Breast epithelium (tissue), 4 donors: ENCODE measurements around the gene VAV3. TPM values are rescaled to one million over a fixed set of nuclear protein-coding genes. Genes with fewer than 3 reads are reported as not detected.

Source experiments
- DNase-seq, 2 donors: peaks; one replicate each; pipeline ENCODE4 v3.0.0-alpha.2; 2019; ENCODE audit warnings: low spot score in 2 of 2
- H3K27ac ChIP-seq, 2 donors: fragments of 200-600 bp; sonication (generic) in 1 of 2; one replicate each; pipeline ENCODE4 v1.5.1; 2016 to 2019; ENCODE audit warnings: mild to moderate bottlenecking in 1 of 2
- H3K27me3 ChIP-seq, 2 donors: fragments of 200-600 bp; sonication (generic) in 1 of 2; one replicate each; pipeline versions ENCODE4 v1.5.1 to v1.6.0; 2017 to 2019; ENCODE audit warnings: control low read depth in 1 of 2, mild to moderate bottlenecking in 1 of 2
- H3K36me3 ChIP-seq: fragments of 200-600 bp; one replicate; pipeline ENCODE4 v1.5.1; 2019
- H3K4me1 ChIP-seq, 2 donors: fragments of 200-600 bp; sonication (generic); one replicate each; pipeline ENCODE4 v1.5.1; 2016 to 2019; ENCODE audit warnings: control low read depth in 1 of 2
- H3K4me3 ChIP-seq, 3 donors: fragments of 200-600 bp; sonication (generic); 1 replicate in 2 of 3; 2 replicates in 1 of 3; pipeline ENCODE4 v1.5.1; 2016 to 2019; ENCODE audit warnings: mild to moderate bottlenecking in 3 of 3, moderate library complexity in 2 of 3
- H3K9me3 ChIP-seq, 2 donors: fragments of 200-600 bp; sonication (generic) in 1 of 2; one replicate each; pipeline ENCODE4 v1.5.1; 2016 to 2019; ENCODE audit warnings: control low read depth in 1 of 2
- CTCF ChIP-seq, 3 donors: fragments of 450-650 bp; IDR thresholded peaks; one replicate each; pipeline ENCODE4 v1.5.1; 2016 to 2017; ENCODE audit warnings: antibody characterized with exemption in 3 of 3, mild to moderate bottlenecking in 3 of 3, moderate library complexity in 3 of 3
- POLR2A ChIP-seq: fragments of 450-650 bp; IDR thresholded peaks from one replicate; pipeline ENCODE4 v1.6.1; 2016; ENCODE audit warnings: antibody characterized with exemption, mild to moderate bottlenecking, moderate library complexity
- POLR2AphosphoS5 ChIP-seq, 3 donors: sonication (generic); formaldehyde crosslinking; IDR thresholded peaks; one replicate each; pipeline ENCODE4 v1.6.1; 2017; ENCODE audit warnings: antibody characterized with exemption in 3 of 3
- intact Hi-C: fragments of 100-400 bp; cut with DNase I; formaldehyde crosslinking; loops from one replicate; pipeline ENCODE4 v1.15.1; 2023; ENCODE audit warnings: low total_unique reads
- total RNA-seq, 3 donors: library from RNA; depleted of rRNA; stranded (reverse); fragments of >200 nt; gene quantifications; one replicate each; pipeline ENCODE4 v1.1.0, GENCODE V29; 2016

The VAV3 gene
- total RNA-seq, 3 donors from 2014 or later, result 8.0 to 153 (median 113) TPM

GRCh38 chr1:107877745-107878144, 87.2 kb downstream of the VAV3 start:
- H3K27me3 ChIP-seq, result no peaks in the 10 kb centered on the region
- no peaks in the 10 kb centered on the region for H3K36me3 ChIP-seq
- intact Hi-C loops, result no loop called here
- H3K4me1 ChIP-seq, result no peaks in the 10 kb centered on the region
- no peaks in the 10 kb centered on the region for H3K9me3 ChIP-seq
- DNase-seq, result no peak
- no peak overlapping the region for H3K27ac ChIP-seq
- H3K4me3 ChIP-seq, result no peak overlapping the region
- TF ChIP-seq CTCF (IDR thresholded peaks at IDR 0.05) (no peak), POLR2AphosphoS5 (IDR thresholded peaks at IDR 0.05) (no peak), POLR2A (no peak)

GRCh38 chr1:107877092-107877491, 87.9 kb downstream of the VAV3 start:
- TF ChIP-seq POLR2AphosphoS5 (IDR thresholded peaks at IDR 0.05), result no peak
- no peak for TF ChIP-seq POLR2A

GRCh38 chr1:107875689-107876088, 89.3 kb downstream of the VAV3 start:
- Histone ChIP-seq H3K27me3 (no peaks in the 10 kb centered on the region), H3K4me1 (no peaks in the 10 kb centered on the region), H3K36me3 (no peaks in the 10 kb centered on the region), H3K4me3 (no peak overlapping the region), H3K9me3 (no peaks in the 10 kb centered on the region), H3K27ac (no peak overlapping the region)
- intact Hi-C loops, result no loop called here
- DNase-seq, result no peak
- TF ChIP-seq POLR2A, result no peak
- no peak for TF ChIP-seq POLR2AphosphoS5 (IDR thresholded peaks at IDR 0.05)
- TF ChIP-seq CTCF (IDR thresholded peaks at IDR 0.05), result no peak

More at GRCh38 chr1:107877092-107877491, 87.9 kb downstream of the VAV3 start:
- H3K4me1 ChIP-seq, result no peaks in the 10 kb centered on the region
- no peak for DNase-seq
- intact Hi-C loops, result no loop called here
- no peak overlapping the region for H3K27ac ChIP-seq
- no peaks in the 10 kb centered on the region for H3K9me3 ChIP-seq
- no peaks in the 10 kb centered on the region for H3K36me3 ChIP-seq
- H3K27me3 ChIP-seq, result no peaks in the 10 kb centered on the region
- H3K4me3 ChIP-seq, result no peak overlapping the region

GRCh38 chr1:107874221-107874620, 90.8 kb downstream of the VAV3 start:
- Histone ChIP-seq H3K36me3 (no peaks in the 10 kb centered on the region), H3K4me3 (no peak overlapping the region), H3K27ac (no peak overlapping the region), H3K4me1 (no peaks in the 10 kb centered on the region), H3K27me3 (no peaks in the 10 kb centered on the region), H3K9me3 (no peaks in the 10 kb centered on the region)
- TF ChIP-seq POLR2AphosphoS5 (IDR thresholded peaks at IDR 0.05), result no peak
- no peak for TF ChIP-seq POLR2A
- no peak for TF ChIP-seq CTCF (IDR thresholded peaks at IDR 0.05)
- no peak for DNase-seq
- intact Hi-C loops, result no loop called here

- Histone ChIP-seq H3K27ac (no peak overlapping the region), H3K27me3 (no peaks in the 10 kb centered on the region), H3K4me3 (no peak overlapping the region), H3K36me3 (no peaks in the 10 kb centered on the region), H3K4me1 (no peaks in the 10 kb centered on the region), H3K9me3 (no peaks in the 10 kb centered on the region)
- no peak for DNase-seq
- intact Hi-C loops, result no loop called here
- no peak for TF ChIP-seq CTCF (IDR thresholded peaks at IDR 0.05)
- no peak for TF ChIP-seq POLR2AphosphoS5 (IDR thresholded peaks at IDR 0.05)
- no peak for TF ChIP-seq POLR2A
These were observed 93.1 kb downstream of the VAV3 start for GRCh38 chr1:107871687-107872395.
